T-helper 1 cell treated with Interleukin-12 subunit alpha and Interleukin-12 subunit beta and Interleukin-4 antibody, amounts not matched to agents 30 μg/mL and 1 μg/mL, for 36 hours (primary cell): ENCODE data around the gene XYLT1.

Source experiments
- H3K27ac Mint-ChIP-seq: one replicate; pipeline ENCODE4 v1.8.0; 2021; ENCODE audit warnings: mild to moderate bottlenecking, mixed read lengths
- H3K27me3 Mint-ChIP-seq: one replicate; pipeline ENCODE4 v1.8.0; 2021; ENCODE audit warnings: low read depth, mixed read lengths
- H3K36me3 Mint-ChIP-seq: one replicate; pipeline ENCODE4 v1.8.0; 2021; ENCODE audit warnings: low read depth, mixed read lengths
- H3K4me1 Mint-ChIP-seq: one replicate; pipeline ENCODE4 v1.8.0; 2021; ENCODE audit warnings: low read depth, mixed read lengths
- H3K4me3 Mint-ChIP-seq: one replicate; pipeline ENCODE4 v1.8.0; 2021; ENCODE audit warnings: mild to moderate bottlenecking, moderate library complexity, mixed read lengths
- H3K9me3 Mint-ChIP-seq: one replicate; pipeline ENCODE4 v1.8.0; 2021; ENCODE audit warnings: mixed read lengths

Gene XYLT1

DNA sequence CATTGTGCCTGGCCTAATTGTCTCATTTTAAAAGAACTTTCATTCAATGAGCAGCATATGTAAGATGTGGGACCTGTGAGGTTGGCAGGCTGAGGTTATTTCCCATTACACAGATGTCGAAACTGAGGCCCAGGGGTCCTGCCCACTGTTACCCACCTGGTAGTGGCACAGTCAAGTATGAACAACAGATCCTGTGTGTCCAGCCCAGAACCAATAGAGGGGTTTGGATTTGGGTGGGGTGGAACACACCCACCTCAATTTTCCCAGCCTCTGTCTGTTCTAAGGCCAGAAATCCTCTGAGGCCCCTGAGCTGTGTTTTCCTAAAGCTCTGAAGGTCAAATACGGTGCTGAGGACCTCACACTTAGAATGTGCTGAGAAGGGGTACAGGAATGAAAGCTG is 179.5 kb downstream of the XYLT1 start:
- peaks cover 11% of the 10 kb centered on the region for H3K4me1 Mint-ChIP-seq
- no peak overlapping the region for H3K4me3 Mint-ChIP-seq
- H3K9me3 Mint-ChIP-seq: no peaks in the 10 kb centered on the region
- no peaks in the 10 kb centered on the region for H3K27me3 Mint-ChIP-seq
- no peak overlapping the region for H3K27ac Mint-ChIP-seq
- H3K36me3 Mint-ChIP-seq: peaks cover 12% of the 10 kb centered on the region

DNA sequence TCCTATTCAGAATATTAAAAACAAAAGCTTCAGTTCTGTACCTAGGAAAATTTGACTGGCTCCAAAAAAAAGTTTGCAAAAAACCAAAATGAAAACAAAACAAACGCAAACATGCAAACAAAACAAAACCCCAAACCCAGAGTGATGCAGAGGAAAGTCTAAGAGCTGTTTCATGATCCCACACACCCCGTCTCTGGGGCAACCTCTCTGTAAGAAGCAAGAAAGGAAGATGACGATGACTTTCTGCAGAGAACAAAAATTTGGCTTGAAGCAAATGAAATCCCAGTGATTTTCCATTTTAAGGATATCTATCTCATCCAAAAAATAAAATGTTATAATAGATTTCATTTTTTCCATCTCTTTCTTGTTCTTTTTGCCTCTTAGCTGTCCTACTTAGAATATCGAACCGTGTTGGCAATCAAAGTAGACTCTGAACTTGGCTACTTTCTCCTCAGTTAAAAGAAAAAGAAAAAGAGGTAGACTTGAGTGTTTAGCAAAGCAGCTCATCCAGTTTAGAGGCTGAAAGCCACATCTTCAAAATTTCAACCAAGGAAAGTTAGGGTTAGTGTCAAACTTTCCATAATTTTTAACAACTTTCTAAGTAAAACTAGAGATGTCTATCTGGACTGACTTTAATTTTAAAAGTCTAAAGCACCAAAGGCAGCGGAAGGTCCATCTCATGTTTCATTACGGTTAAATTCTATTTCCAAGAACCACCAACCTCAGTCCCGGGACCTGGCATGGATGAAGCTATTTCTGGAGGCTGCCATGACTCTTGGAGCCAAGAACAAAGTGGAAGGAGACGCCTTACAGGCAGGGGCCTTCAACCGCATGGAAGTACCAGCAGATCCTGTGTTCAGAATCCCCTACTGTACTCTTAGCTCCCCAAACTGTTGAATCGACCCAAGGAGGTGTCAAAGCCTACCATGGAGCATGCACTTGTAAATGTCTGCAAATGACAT is 180.8 kb downstream of the XYLT1 start:
- no peak overlapping the region for H3K4me3 Mint-ChIP-seq
- peaks cover 11% of the 10 kb centered on the region for H3K4me1 Mint-ChIP-seq
- no peaks in the 10 kb centered on the region for H3K27me3 Mint-ChIP-seq
- peaks cover 12% of the 10 kb centered on the region for H3K36me3 Mint-ChIP-seq
- no peak overlapping the region for H3K27ac Mint-ChIP-seq
- H3K9me3 Mint-ChIP-seq: no peaks in the 10 kb centered on the region

- Mint-ChIP-seq H3K27me3 (no peaks in the 10 kb centered on the region), H3K4me3 (no peak overlapping the region), H3K27ac (no peak overlapping the region), H3K4me1 (peaks cover 12% of the 10 kb centered on the region), H3K36me3 (peaks cover 12% of the 10 kb centered on the region), H3K9me3 (no peaks in the 10 kb centered on the region)
Observed at GRCh38 chr16:17289050-17289449, 181.7 kb downstream of the XYLT1 start.

DNA sequence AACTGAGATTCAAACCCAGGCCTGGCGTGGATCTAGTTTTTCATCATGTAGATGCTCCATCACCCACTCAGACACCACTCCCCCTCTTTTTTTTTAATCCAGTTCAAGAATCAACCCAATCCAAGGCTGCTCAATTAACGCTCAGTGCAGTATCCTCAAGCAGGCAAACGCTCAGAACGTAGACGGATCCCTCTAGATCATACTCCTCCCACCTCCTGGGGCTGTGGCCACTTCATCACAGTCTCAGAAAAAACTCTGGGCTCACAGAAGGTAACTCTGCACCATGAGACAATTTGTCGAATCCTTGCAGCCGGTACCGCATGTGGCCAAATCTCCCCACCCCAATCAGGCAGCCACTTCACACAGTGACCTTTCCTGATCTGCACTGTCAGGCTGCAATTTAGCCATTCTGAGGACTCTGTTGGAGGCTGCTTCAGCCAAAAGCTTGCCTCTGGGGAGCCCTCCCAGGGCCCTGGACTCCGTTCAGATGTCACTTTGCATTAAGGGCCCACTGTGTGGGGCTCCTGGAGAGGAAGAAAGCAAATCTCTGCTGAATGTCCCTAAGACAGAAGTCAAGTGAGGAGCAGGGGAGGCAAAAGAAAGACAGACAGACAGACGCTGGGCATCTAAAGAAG is 183.5 kb downstream of the XYLT1 start:
- Mint-ChIP-seq H3K36me3 (peaks cover 10% of the 10 kb centered on the region), H3K4me1 (peaks cover 15% of the 10 kb centered on the region), H3K9me3 (no peaks in the 10 kb centered on the region), H3K27ac (no peak overlapping the region), H3K4me3 (no peak overlapping the region), H3K27me3 (no peaks in the 10 kb centered on the region)

- no peaks in the 10 kb centered on the region for H3K27me3 Mint-ChIP-seq
- H3K4me1 Mint-ChIP-seq: peaks cover 15% of the 10 kb centered on the region
- no peak overlapping the region for H3K4me3 Mint-ChIP-seq
- peaks cover 9% of the 10 kb centered on the region for H3K36me3 Mint-ChIP-seq
- H3K9me3 Mint-ChIP-seq: no peaks in the 10 kb centered on the region
- no peak overlapping the region for H3K27ac Mint-ChIP-seq
Observed at GRCh38 chr16:17286443-17286842, 184.3 kb downstream of the XYLT1 start.

- peaks cover 14% of the 10 kb centered on the region for H3K4me1 Mint-ChIP-seq
- no peak overlapping the region for H3K4me3 Mint-ChIP-seq
- no peaks in the 10 kb centered on the region for H3K9me3 Mint-ChIP-seq
- no peak overlapping the region for H3K27ac Mint-ChIP-seq
- H3K27me3 Mint-ChIP-seq: no peaks in the 10 kb centered on the region
- peaks cover 4% of the 10 kb centered on the region for H3K36me3 Mint-ChIP-seq
Observed at GRCh38 chr16:17283016-17283415, 187.7 kb downstream of the XYLT1 start.

GRCh38 chr16:17282247-17282646 is 188.5 kb downstream of the XYLT1 start:
- Mint-ChIP-seq H3K4me1 (peaks cover 14% of the 10 kb centered on the region), H3K36me3 (peaks cover 4% of the 10 kb centered on the region), H3K27me3 (no peaks in the 10 kb centered on the region), H3K27ac (no peak overlapping the region), H3K4me3 (no peak overlapping the region), H3K9me3 (no peaks in the 10 kb centered on the region)

GRCh38 chr16:17281052-17281451 is 189.7 kb downstream of the XYLT1 start:
- no peak overlapping the region for H3K27ac Mint-ChIP-seq
- peaks cover 11% of the 10 kb centered on the region for H3K4me1 Mint-ChIP-seq
- H3K4me3 Mint-ChIP-seq: no peak overlapping the region
- H3K27me3 Mint-ChIP-seq: no peaks in the 10 kb centered on the region
- H3K9me3 Mint-ChIP-seq: no peaks in the 10 kb centered on the region
- H3K36me3 Mint-ChIP-seq: peaks cover 4% of the 10 kb centered on the region

GRCh38 chr16:17278988-17279387 is 191.8 kb downstream of the XYLT1 start:
- H3K4me3 Mint-ChIP-seq: no peak overlapping the region
- no peaks in the 10 kb centered on the region for H3K9me3 Mint-ChIP-seq
- peaks cover 23% of the 10 kb centered on the region for H3K4me1 Mint-ChIP-seq
- no peaks in the 10 kb centered on the region for H3K27me3 Mint-ChIP-seq
- no peak overlapping the region for H3K27ac Mint-ChIP-seq
- H3K36me3 Mint-ChIP-seq: peaks cover 2% of the 10 kb centered on the region

DNA sequence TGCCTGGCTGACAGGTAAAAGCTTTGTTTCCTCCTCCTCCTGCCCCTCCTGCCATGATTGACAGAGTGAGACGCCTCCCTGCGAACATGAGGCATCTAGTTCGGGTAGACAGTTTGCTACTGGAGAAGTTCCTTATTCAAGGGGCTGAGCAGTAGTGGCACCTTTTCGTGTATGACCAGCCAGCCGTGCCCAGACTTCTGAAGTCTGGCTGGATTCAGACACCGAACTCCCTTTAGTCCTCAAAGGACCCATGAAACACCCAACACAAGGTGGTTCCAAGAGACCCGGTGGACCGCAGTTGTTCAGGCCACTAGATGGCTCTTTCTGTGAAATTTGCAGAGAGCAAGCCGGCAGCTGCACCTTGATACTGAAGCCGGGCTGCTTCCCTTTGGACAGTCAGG is 192.8 kb downstream of the XYLT1 start:
- Mint-ChIP-seq H3K27ac (no peak overlapping the region), H3K9me3 (no peaks in the 10 kb centered on the region), H3K4me3 (no peak overlapping the region), H3K27me3 (no peaks in the 10 kb centered on the region), H3K36me3 (peaks cover 5% of the 10 kb centered on the region), H3K4me1 (peaks cover 25% of the 10 kb centered on the region)

- Mint-ChIP-seq H3K36me3 (peaks cover 6% of the 10 kb centered on the region), H3K4me3 (no peak overlapping the region), H3K27me3 (no peaks in the 10 kb centered on the region), H3K4me1 (peaks cover 35% of the 10 kb centered on the region), H3K9me3 (no peaks in the 10 kb centered on the region), H3K27ac (no peak overlapping the region)
Observed at GRCh38 chr16:17276610-17277009, 194.2 kb downstream of the XYLT1 start.

- peaks cover 37% of the 10 kb centered on the region for H3K4me1 Mint-ChIP-seq
- H3K27me3 Mint-ChIP-seq: no peaks in the 10 kb centered on the region
- peaks cover 7% of the 10 kb centered on the region for H3K36me3 Mint-ChIP-seq
- H3K9me3 Mint-ChIP-seq: no peaks in the 10 kb centered on the region
- no peak overlapping the region for H3K4me3 Mint-ChIP-seq
- no peak overlapping the region for H3K27ac Mint-ChIP-seq
Observed at GRCh38 chr16:17276010-17276530, 194.7 kb downstream of the XYLT1 start.

GRCh38 chr16:17275076-17276009 is 195.4 kb downstream of the XYLT1 start:
- Mint-ChIP-seq H3K27ac (peak overlapping the region; percentile 37), H3K4me1 (peaks cover 41% of the 10 kb centered on the region), H3K36me3 (peaks cover 8% of the 10 kb centered on the region), H3K4me3 (no peak overlapping the region), H3K27me3 (no peaks in the 10 kb centered on the region), H3K9me3 (no peaks in the 10 kb centered on the region)

DNA sequence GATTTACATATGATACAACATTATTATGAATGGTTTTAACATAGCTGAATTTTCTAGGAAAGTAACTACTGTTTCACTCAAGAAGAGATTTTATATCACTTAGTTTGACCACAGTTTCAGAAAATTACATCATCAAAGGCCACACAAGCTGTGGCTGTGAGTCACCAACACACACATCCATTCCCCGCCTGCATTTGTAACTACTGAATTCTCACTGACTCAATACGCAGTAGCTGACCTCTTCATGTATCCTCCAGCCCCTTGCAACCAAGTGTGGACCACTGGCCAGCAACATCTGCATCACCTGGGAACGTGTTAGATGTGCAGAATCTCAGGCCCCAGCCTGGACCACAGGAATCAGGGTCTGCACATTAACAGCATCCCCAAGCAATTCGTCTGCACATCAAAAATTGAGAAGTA is 197.6 kb downstream of the XYLT1 start:
- Mint-ChIP-seq H3K4me1 (peaks cover 45% of the 10 kb centered on the region), H3K4me3 (peak overlapping the region; percentile 57), H3K36me3 (peaks cover 6% of the 10 kb centered on the region), H3K27ac (peak overlapping the region; percentile 59), H3K27me3 (no peaks in the 10 kb centered on the region), H3K9me3 (no peaks in the 10 kb centered on the region)
